Left renal cortex interstitium (tissue), 4 donors: Measurements from ENCODE around the gene ATP7A. TPM values are rescaled to one million over a fixed set of nuclear protein-coding genes. Genes with fewer than 3 reads are reported as not detected.
"Not testable (repeated sequence)": the region's sequence is repeated elsewhere in the genome, so short reads cannot be mapped to it uniquely, and the experiment has no call there.

Source experiments
- DNase-seq, 4 donors: peaks; one replicate each; pipeline ENCODE4 v3.0.0-alpha.2; 2013; ENCODE audit warnings: low read depth in 4 of 4, low spot score in 2 of 4, missing footprints in 1 of 4
- polyA plus RNA-seq, 4 donors: library from polyadenylated mRNA; unstranded; fragments of 120-200 nt; gene quantifications; one replicate each; pipeline ENCODE4 v1.2.1, GENCODE V29; 2013; ENCODE audit not compliant: insufficient read length in 4 of 4

The ATP7A gene
- 10 to 100 TPM; 14.3 to 18.5 (median 15.0) TPM for polyA plus RNA-seq

GRCh38 chrX:77910108-77910840, at the start of gene ATP7A:
ATP7A (plus strand) TSS chrX:77910693; CDS start chrX:77971642, 60,949 bp downstream.
- DNase-seq: peak in 3 of 4 donors; percentile 60 to 71 (median 69)

- DNase-seq: no peak
These were observed 35.1 kb upstream of the ATP7A start for GRCh38 chrX:77875372-77875771.

- DNase-seq: not testable (repeated sequence)
These were observed 29.1 kb upstream of the ATP7A start for GRCh38 chrX:77881418-77881817.

GRCh38 chrX:77892887-77893286, 17.6 kb upstream of the ATP7A start:
- no peak for DNase-seq

- no peak for DNase-seq
These were observed 16.8 kb upstream of the ATP7A start for GRCh38 chrX:77893713-77894112.

- peak; percentile 79 to 89 (median 86) for DNase-seq
These were observed 15.3 kb upstream of the ATP7A start, which contains the start of gene MAGT1 for GRCh38 chrX:77894921-77895886. MAGT1 (minus strand) TSS chrX:77895435; CDS start chrX:77895410, 25 bp downstream.

- peak; percentile 79 to 94 (median 86) for DNase-seq
These were observed 11.2 kb upstream of the ATP7A start, which contains the start of gene COX7B for GRCh38 chrX:77899081-77899828. COX7B (plus strand) TSS chrX:77899468; CDS start chrX:77899554, 86 bp downstream.

- DNase-seq: no peak
These were observed 9.8 kb upstream of the ATP7A start for GRCh38 chrX:77900688-77901087.

- DNase-seq: no peak
These were observed 9.0 kb upstream of the ATP7A start for GRCh38 chrX:77901506-77901905.

GRCh38 chrX:77917294-77917933, 6.9 kb downstream of the ATP7A start:
- DNase-seq: no peak

GRCh38 chrX:77918568-77918967, 8.1 kb downstream of the ATP7A start:
- DNase-seq: no peak

- DNase-seq: not testable (repeated sequence)
These were observed 8.9 kb downstream of the ATP7A start for GRCh38 chrX:77919370-77919769.

- DNase-seq: no peak
These were observed 12.3 kb downstream of the ATP7A start for GRCh38 chrX:77922787-77923186.

GRCh38 chrX:77924320-77924859, 13.9 kb downstream of the ATP7A start:
- no peak for DNase-seq

GRCh38 chrX:77925764-77926163, 15.3 kb downstream of the ATP7A start:
- no peak for DNase-seq

- DNase-seq: no peak
These were observed 20.1 kb downstream of the ATP7A start for GRCh38 chrX:77930581-77930980.

GRCh38 chrX:77935886-77936285, 25.4 kb downstream of the ATP7A start:
- no peak for DNase-seq

GRCh38 chrX:77936299-77936698, 25.8 kb downstream of the ATP7A start:
- no peak for DNase-seq

- no peak for DNase-seq
These were observed 26.8 kb downstream of the ATP7A start for GRCh38 chrX:77937291-77937690.
